ENCODE data around the gene CUTA. TPM values are rescaled to one million over a fixed set of nuclear protein-coding genes. Genes with fewer than 3 reads are reported as not detected.

The CUTA gene
- total and polyA plus RNA-seq, 2 of the 13 experiments (the other 11 are each of a cell fraction or from before 2014, with no cell fraction given) = 170 to 180 TPM

DNA sequence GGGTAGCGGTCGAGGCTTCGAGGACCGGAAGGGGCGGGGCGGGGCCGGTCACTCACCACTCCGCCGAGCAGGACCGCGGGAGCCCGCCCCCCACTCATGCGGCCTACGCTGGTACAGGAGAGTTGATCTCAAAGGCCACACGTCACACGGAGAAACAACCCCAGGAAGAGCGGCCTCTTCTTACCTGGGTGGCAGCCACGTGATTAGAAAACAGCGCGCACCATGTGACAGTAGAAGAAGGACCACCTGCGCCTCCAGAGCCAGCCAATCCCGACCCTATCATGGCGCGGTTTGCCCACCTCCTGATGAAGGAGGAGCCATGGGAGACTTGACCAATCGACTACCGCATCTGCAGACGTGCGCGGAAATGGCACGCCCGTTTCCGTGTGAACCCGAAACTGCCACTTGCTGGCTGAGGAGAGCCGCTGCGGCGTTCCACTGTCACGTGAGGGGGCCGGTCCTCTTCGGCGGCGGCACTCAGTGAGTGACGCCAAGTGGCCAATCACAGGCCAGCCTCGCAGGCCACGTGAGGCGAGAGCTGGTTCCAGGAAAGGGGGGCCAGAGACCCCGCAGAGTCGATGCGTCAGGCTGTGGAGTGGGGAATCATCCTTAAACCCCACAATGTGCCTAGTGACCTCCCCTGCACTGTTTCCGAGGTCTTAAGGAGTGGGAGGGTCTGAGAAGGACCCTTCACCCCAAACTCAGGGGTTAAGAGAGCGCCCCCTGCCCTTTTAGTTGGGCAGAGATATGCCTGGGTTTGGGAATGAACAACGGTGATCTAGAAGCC is at the start of gene CUTA (continued):
- no peak for TF ChIP-seq SOX6 (IDR thresholded peaks at IDR 0.05)
- TF ChIP-seq SOX6 (CRISPR knock-in tag; IDR thresholded peaks at IDR 0.05) = peak; percentile 75
- no peak for TF ChIP-seq KDM6A (CRISPR knock-in tag; IDR thresholded peaks at IDR 0.05; ENCODE audit: low read depth)
- TF ChIP-seq, protein P1, sequence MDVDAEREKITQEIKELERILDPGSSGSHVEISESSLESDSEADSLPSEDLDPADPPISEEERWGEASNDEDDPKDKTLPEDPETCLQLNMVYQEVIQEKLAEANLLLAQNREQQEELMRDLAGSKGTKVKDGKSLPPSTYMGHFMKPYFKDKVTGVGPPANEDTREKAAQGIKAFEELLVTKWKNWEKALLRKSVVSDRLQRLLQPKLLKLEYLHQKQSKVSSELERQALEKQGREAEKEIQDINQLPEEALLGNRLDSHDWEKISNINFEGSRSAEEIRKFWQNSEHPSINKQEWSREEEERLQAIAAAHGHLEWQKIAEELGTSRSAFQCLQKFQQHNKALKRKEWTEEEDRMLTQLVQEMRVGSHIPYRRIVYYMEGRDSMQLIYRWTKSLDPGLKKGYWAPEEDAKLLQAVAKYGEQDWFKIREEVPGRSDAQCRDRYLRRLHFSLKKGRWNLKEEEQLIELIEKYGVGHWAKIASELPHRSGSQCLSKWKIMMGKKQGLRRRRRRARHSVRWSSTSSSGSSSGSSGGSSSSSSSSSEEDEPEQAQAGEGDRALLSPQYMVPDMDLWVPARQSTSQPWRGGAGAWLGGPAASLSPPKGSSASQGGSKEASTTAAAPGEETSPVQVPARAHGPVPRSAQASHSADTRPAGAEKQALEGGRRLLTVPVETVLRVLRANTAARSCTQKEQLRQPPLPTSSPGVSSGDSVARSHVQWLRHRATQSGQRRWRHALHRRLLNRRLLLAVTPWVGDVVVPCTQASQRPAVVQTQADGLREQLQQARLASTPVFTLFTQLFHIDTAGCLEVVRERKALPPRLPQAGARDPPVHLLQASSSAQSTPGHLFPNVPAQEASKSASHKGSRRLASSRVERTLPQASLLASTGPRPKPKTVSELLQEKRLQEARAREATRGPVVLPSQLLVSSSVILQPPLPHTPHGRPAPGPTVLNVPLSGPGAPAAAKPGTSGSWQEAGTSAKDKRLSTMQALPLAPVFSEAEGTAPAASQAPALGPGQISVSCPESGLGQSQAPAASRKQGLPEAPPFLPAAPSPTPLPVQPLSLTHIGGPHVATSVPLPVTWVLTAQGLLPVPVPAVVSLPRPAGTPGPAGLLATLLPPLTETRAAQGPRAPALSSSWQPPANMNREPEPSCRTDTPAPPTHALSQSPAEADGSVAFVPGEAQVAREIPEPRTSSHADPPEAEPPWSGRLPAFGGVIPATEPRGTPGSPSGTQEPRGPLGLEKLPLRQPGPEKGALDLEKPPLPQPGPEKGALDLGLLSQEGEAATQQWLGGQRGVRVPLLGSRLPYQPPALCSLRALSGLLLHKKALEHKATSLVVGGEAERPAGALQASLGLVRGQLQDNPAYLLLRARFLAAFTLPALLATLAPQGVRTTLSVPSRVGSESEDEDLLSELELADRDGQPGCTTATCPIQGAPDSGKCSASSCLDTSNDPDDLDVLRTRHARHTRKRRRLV (CRISPR knock-in tag; IDR thresholded peaks at IDR 0.05) = peak; percentile 65
- TF ChIP-seq HMG20B (CRISPR knock-in tag; conservative IDR thresholded peaks at IDR 0.05) = peak; percentile 37
- TF ChIP-seq, protein P2, sequence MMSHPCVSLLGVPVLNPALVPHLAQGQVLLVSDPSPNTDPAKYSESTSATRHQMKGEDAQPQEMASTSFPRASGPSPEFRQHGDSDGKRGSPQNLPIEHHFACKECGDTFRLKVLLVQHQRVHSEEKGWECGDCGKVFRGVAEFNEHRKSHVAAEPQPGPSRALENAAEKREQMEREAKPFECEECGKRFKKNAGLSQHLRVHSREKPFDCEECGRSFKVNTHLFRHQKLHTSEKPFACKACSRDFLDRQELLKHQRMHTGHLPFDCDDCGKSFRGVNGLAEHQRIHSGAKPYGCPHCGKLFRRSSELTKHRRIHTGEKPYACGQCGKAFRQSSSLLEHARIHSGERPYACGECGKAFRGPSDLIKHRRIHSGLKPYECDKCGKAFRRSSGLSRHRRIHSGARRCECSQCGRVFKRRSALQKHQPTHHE (CRISPR knock-in tag; IDR thresholded peaks at IDR 0.05; ENCODE audit: borderline replicate concordance) = peak; percentile 62
- TF ChIP-seq, protein P3, sequence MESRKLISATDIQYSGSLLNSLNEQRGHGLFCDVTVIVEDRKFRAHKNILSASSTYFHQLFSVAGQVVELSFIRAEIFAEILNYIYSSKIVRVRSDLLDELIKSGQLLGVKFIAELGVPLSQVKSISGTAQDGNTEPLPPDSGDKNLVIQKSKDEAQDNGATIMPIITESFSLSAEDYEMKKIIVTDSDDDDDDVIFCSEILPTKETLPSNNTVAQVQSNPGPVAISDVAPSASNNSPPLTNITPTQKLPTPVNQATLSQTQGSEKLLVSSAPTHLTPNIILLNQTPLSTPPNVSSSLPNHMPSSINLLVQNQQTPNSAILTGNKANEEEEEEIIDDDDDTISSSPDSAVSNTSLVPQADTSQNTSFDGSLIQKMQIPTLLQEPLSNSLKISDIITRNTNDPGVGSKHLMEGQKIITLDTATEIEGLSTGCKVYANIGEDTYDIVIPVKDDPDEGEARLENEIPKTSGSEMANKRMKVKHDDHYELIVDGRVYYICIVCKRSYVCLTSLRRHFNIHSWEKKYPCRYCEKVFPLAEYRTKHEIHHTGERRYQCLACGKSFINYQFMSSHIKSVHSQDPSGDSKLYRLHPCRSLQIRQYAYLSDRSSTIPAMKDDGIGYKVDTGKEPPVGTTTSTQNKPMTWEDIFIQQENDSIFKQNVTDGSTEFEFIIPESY (CRISPR knock-in tag; IDR thresholded peaks at IDR 0.05) = no peak
- no peak for TF ChIP-seq CENPX (CRISPR knock-in tag; IDR thresholded peaks at IDR 0.05)
- TF ChIP-seq ARNTL (CRISPR knock-in tag; IDR thresholded peaks at IDR 0.05) = peak; percentile 99
- TF ChIP-seq ZC3H13 (CRISPR knock-in tag; IDR thresholded peaks at IDR 0.05) = 0 out of 2 replicates have a peak, but pooled peaks have one; percentile 78
- TF ChIP-seq ZNF660 (CRISPR knock-in tag; IDR thresholded peaks at IDR 0.05; ENCODE audit: borderline replicate concordance, low read depth) = peak; percentile 24; the same call in 1 of the 2 replicates
- no peak for TF ChIP-seq TBL1XR1 (IDR thresholded peaks at IDR 0.05; ENCODE audit: borderline replicate concordance, low read length, partially characterized antibody)
- peak; percentile 85 for TF ChIP-seq ZNF605 (CRISPR knock-in tag; IDR thresholded peaks at IDR 0.05)
- TF ChIP-seq REXO4 (CRISPR knock-in tag; IDR thresholded peaks at IDR 0.05; ENCODE audit: borderline replicate concordance) = no peak
- peak; percentile 89 for TF ChIP-seq MXD4 (CRISPR knock-in tag; IDR thresholded peaks at IDR 0.05)
- TF ChIP-seq, protein P4, sequence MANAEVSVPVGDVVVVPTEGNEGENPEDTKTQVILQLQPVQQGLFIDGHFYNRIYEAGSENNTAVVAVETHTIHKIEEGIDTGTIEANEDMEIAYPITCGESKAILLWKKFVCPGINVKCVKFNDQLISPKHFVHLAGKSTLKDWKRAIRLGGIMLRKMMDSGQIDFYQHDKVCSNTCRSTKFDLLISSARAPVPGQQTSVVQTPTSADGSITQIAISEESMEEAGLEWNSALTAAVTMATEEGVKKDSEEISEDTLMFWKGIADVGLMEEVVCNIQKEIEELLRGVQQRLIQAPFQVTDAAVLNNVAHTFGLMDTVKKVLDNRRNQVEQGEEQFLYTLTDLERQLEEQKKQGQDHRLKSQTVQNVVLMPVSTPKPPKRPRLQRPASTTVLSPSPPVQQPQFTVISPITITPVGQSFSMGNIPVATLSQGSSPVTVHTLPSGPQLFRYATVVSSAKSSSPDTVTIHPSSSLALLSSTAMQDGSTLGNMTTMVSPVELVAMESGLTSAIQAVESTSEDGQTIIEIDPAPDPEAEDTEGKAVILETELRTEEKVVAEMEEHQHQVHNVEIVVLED (CRISPR knock-in tag; IDR thresholded peaks at IDR 0.05; ENCODE audit: borderline replicate concordance) = peak; percentile 94
- peak; percentile 7 for TF ChIP-seq PTBP1 (IDR thresholded peaks at IDR 0.05; ENCODE audit: low read depth, low read length, poor library complexity, severe bottlenecking)
- TF ChIP-seq, protein P5, sequence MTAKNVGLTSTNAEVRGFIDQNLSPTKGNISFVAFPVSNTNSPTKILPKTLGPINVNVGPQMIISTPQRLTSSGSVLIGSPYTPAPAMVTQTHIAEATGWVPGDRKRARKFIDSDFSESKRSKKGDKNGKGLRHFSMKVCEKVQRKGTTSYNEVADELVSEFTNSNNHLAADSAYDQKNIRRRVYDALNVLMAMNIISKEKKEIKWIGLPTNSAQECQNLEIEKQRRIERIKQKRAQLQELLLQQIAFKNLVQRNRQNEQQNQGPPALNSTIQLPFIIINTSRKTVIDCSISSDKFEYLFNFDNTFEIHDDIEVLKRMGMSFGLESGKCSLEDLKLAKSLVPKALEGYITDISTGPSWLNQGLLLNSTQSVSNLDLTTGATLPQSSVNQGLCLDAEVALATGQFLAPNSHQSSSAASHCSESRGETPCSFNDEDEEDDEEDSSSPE (CRISPR knock-in tag; IDR thresholded peaks at IDR 0.05) = peak; percentile 87

Measured in HepG2 (cell line).